DMS53 (cell line): Measurements from ENCODE around the gene ST6GALNAC3.
"Not testable (repeated sequence)": the region's sequence is repeated elsewhere in the genome, so short reads cannot be mapped to it uniquely, and the experiment has no call there.

Experiments used
- DNase-seq: peaks from one replicate; lab custom pipeline; 2025; lab: John Stamatoyannopoulos, UW

ST6GALNAC3 gene

DNA sequence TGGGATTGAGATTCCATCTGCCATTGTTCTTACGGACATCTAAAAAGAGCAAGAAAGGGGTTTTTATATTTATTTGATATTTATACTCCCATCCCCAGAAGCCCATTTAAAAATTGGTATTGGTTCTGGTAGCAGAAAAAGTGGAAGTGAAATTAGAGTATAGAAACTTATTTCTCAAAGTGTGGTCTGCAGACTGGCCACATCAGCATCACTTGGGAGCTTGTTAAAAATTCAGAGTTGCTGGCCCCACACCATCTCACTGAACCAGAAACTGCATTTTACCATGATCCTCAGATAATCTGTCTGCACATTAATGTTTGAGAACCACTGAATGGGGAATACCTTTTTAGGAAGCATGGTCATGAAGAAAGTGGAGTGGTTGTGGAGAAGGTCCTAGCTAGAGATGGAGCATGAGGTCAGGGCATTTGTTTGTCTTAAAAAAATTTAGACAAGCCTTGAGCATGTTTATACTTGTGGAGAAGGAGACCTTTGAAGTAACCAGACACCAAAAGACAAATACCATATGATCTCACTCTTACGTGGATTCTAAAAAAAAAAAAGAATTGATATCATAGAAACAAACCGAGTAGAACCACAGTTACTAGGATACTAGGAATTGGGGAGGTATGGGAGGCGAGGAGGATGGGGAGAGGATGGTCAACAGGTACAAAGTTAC, 116.3 kb downstream of the ST6GALNAC3 start:
- DNase-seq: peak; percentile 67

DNA sequence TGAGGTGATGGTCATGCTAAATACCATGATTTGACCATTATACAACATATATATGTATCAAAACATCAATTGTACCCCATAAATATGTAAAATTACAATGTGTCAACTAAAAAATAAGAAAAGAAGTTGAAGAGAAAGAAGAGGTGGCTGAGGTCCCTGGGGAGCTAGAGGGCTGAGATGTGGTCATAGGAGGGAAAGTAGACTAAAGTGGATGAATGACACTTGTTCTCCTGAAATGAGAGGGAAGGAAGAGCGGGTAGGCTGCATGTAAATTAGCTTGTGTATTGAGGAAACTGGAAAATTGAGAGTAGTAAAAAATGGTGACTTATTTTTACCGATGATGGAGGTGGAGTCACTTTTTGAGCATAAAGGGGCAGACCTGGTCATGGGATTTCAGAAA, 117.0 kb downstream of the ST6GALNAC3 start:
- DNase-seq: no peak

DNA sequence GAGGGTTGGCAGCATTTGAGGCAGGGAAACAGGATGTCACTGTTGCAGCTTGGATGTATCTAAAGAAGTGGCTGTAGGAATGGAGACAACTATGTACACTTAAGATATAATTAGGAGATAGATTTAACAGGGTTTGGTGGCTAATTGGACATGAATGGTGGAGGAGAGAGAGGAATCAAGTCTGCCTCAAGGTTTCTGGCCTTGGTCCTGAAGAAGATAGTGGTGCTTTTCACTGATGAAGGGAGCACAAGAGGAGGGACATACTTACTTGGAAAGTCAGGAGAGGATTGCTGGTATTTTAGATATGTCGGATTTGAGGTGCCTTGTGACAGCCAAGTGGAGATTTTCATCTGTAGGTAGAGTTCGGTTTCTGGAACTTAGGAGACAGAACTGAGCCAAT, 123.9 kb downstream of the ST6GALNAC3 start:
- no peak for DNase-seq

GRCh38 chr1:76202670-76203069, 128.1 kb downstream of the ST6GALNAC3 start:
- no peak for DNase-seq

GRCh38 chr1:76203127-76203526, 128.6 kb downstream of the ST6GALNAC3 start:
- no peak for DNase-seq

DNA sequence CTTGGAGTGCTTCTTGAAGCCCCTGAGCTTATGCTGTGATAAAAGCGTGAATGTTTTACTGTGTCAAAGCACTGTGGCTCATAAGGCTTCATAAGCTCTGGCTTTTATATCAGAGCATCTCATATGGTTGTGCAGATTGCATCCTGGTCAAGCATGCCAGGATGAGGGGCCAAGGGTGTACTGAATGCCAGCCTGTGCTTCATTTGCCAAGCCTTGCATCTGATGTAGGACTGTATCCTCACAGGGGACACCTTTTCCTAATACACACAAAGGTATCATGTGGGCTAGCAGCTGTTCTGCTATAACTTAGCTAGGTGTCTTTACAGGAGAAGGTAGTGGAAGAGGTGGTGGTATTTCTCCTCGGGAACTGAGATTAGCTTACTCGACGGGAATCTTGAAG, 134.7 kb downstream of the ST6GALNAC3 start:
- DNase-seq: no peak

DNA sequence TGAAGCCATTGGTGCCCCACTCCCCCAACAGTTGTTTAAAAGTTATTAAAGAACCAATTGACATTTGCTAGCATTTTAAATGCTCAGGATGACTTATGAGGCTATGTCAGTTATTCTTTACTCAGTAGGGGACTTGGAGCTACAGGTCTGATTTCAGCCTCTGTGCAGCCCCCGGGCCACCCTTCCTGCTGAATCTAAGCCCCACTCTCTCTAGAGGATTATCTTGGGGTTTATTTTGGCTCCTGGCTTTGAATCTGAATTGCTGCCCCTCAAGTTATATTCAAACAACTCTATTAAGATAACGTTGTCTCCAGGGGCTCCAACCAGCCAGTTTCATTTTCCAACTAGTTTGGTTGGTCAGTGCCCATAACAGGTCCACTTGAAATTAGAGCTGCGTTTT, 135.1 kb downstream of the ST6GALNAC3 start:
- no peak for DNase-seq

- DNase-seq: no peak
Observed at GRCh38 chr1:76210160-76210559, 135.6 kb downstream of the ST6GALNAC3 start.

GRCh38 chr1:76218888-76219287, 144.3 kb downstream of the ST6GALNAC3 start:
- DNase-seq: no peak

DNA sequence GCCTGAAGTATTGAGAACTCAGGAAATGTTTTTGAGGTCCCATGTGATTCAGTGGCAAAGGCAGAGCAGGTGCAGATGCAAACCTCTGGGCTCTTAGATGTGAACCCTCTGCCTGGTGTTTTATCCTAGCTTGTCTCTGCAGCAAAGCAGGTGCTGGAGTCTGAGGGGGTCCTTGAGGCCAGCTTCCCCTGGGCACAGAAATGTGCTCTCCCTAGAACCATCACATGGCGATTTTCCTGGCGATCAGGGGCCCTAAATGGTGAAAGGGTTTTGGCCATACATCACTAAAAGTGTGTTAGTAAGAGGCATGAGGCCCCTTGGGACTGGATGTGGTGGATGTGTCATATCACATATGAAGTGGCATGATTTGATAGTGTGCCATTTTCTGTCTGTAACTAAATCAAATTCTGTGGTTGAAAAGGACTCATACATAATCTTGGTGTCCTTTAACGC, 144.8 kb downstream of the ST6GALNAC3 start:
- DNase-seq: no peak

DNA sequence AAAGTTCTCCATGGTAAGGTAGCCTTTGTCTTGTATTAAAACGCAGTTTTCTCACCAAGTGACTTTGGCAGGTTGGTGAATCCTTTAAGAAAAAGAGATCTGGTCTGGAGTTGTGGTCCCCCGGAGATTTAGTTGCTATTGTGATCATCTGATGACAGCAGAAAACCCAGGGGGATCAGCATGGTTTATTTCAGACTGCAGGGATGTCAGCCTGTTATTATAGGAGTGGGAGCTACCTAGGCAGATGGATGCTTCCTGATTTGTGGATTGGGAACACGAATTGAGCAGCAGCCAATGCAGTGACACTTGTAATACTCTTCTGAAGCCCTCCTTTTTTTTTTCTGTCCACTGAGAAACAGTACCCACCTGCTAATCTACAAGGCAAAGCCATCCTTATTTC, 150.2 kb downstream of the ST6GALNAC3 start:
- no peak for DNase-seq

- no peak for DNase-seq
Observed at GRCh38 chr1:76225526-76225925, 151.0 kb downstream of the ST6GALNAC3 start.

DNA sequence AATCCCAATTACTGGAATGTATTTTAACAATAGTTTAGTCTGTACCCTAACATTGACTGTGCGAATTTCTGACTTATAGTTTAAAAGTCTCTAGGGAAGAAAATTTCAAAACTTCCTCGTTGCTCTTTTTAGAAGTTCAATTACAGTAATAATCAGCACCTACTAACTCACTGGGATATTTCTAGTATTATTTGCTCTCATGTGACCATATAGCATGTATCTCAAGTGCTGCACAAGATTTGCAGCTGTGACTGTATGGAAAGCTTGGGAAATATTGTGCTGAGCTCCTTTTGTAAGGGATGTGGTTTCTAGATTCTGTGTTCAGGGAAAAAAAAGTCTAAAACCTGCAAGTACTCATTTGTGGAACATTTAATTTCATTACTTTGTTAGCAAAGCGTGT, 153.1 kb downstream of the ST6GALNAC3 start:
- no peak for DNase-seq

GRCh38 chr1:76229279-76230005, 154.9 kb downstream of the ST6GALNAC3 start:
- no peak for DNase-seq

DNA sequence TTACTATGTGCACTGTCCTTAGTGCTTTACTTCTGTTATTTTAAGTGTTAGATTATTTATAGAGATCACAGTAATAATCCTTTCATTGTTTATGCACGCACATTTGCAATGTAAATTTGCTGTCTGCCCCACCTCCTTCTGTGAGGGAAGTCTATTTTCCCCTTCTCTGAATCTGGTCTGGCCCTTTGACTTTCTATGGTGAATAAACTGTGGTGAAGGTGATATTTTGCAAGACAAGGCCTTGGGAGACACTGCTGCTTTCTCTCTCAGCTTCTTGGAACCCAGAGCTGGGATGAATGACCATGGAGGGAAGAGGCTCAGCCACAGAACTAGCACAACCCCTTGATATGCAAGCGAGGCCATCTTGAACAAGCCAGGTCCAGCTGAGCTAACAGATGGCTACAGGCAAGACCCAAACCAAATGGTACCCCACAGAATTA, 156.3 kb downstream of the ST6GALNAC3 start:
- DNase-seq: no peak

DNA sequence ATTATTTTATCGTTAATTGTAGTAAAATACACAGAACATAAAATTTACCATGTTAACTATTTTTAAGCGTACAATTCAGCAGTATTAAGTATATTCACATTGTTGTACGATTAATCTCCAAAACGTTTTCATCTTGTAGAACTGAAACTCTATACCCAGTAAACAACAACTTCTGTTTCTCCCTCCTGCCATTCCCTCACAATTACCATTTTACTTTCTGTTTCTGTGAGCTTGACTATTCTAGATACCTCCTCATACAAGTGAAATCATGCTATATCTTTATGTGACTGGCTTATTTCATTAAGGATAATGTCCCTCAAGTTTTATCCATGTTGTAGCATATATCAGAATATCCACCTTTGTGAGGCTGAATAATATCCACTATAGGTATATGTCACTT, 156.8 kb downstream of the ST6GALNAC3 start:
- no peak for DNase-seq

GRCh38 chr1:76232666-76233065, 158.1 kb downstream of the ST6GALNAC3 start:
- DNase-seq: no peak

GRCh38 chr1:76234061-76234460, 159.5 kb downstream of the ST6GALNAC3 start:
- no peak for DNase-seq

DNA sequence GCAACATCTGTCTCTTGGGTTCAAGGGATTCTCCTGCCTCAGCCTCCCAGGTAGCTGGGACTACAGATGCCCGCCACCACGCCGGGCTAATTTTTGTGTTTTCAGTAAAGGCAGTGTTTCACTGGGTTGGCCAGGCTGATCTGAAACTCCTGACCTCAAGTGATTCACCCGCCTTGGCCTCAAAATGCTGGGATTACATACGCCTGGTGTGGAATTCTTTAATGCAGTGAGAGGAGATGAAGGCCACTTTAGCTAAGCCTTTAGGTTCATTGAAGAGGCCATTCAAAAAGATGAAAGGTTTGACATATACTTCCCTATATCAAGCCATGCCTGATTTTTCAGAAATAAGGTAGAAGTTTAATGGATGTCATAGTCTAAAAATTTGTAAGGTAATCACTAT, 162.7 kb downstream of the ST6GALNAC3 start:
- no peak for DNase-seq

- no peak for DNase-seq
Observed at GRCh38 chr1:76238094-76238628, 163.6 kb downstream of the ST6GALNAC3 start.

GRCh38 chr1:76239470-76239918, 164.9 kb downstream of the ST6GALNAC3 start:
- peak; percentile 63 for DNase-seq

GRCh38 chr1:76240316-76240715, 165.8 kb downstream of the ST6GALNAC3 start:
- DNase-seq: no peak

DNA sequence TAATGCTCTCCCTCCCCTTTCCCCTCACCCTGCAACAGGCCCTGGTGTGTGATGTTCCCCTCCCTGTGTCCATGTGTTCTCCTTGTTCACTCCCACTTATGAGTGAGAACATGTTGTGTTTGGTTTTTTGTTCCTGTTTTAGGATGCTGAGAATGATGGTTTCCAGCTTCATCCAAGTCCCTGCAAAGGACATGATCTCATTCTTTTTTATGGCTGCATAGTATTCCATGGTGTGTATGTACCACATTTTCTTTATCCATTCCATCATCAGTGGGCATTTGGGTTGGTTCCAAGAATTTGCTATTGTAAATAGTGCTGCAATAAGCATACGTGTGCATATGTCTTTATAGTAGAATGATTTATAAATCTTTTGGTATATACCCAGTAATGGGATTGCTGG, 168.0 kb downstream of the ST6GALNAC3 start:
- not testable (repeated sequence) for DNase-seq
